ENCODE measurements around the gene SGF29. TPM values are rescaled to one million over a fixed set of nuclear protein-coding genes. Genes with fewer than 3 reads are reported as not detected.

SGF29 gene
- total and polyA plus RNA-seq, 9 of the 15 experiments (the other 6 are each of a cell fraction or from before 2014, with no cell fraction given), result 2.6 to 36.1 (median 21.2) TPM

DNA sequence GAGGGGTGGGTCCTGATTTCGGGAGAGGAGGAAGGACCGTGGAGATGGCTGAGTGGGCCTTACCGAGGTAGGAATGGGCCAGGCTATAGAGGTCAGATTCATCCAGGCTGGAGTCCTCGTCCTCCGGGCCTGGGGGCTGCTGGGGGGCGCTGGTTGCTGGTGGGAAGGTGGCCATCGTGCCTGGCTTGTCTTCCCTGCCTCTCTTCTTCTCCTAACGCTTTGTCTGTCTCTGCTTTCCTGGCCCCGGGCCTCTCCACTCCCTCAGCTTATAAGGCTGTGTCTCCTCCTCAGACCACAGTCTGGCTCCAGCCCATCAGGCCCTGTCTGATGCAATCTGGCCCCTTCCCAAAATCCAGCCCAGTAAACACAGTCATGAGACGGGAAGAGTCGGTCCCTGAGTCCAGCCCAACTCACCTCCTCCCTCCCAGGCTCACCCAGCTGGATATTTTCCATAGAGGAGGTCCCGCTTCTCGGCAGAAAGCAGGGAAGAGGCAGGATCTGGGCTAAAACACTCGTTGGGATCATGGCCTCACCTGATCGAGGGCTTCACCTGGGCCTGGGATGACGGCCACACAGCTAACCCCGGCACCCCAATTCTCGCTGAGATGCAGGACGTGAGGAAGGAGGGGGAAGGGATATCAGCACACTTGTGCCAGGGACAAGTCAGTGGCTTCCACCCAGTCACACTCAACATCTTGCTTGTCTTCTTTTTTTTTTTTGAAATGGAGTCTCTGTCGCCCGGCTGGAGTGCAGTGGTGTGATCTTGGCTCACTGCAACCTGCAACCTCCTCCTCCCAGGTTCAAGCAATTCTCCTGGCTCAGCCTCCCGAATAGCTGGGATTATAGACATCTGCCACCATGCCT, 14.8 kb upstream of the SGF29 start, which contains the start of gene NUPR1 (continued):
- TF ChIP-seq, protein P1, sequence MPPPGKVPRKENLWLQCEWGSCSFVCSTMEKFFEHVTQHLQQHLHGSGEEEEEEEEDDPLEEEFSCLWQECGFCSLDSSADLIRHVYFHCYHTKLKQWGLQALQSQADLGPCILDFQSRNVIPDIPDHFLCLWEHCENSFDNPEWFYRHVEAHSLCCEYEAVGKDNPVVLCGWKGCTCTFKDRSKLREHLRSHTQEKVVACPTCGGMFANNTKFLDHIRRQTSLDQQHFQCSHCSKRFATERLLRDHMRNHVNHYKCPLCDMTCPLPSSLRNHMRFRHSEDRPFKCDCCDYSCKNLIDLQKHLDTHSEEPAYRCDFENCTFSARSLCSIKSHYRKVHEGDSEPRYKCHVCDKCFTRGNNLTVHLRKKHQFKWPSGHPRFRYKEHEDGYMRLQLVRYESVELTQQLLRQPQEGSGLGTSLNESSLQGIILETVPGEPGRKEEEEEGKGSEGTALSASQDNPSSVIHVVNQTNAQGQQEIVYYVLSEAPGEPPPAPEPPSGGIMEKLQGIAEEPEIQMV (tag; conservative IDR thresholded peaks at IDR 0.05; ENCODE audit: low read depth), result 0 out of 2 replicates have a peak, but pooled peaks have one; percentile 49
- no peak for TF ChIP-seq EWSR1 (IDR thresholded peaks at IDR 0.05; ENCODE audit: borderline replicate concordance, low read depth, partially characterized antibody)
- TF ChIP-seq ZNF41 (CRISPR knock-in tag; conservative IDR thresholded peaks at IDR 0.05), result 0 out of 2 replicates have a peak, but pooled peaks have one; percentile 11
- no peak for TF ChIP-seq FUS (optimal IDR thresholded peaks at IDR 0.05; ENCODE audit: low read depth, low read length)
- TF ChIP-seq RFX1 (IDR thresholded peaks at IDR 0.05), result no peak
- TF ChIP-seq TAF9B (IDR thresholded peaks at IDR 0.05; ENCODE audit: partially characterized antibody), result no peak
- TF ChIP-seq RCOR1 (IDR thresholded peaks at IDR 0.05; ENCODE audit: borderline replicate concordance in 1 of 2, low read depth in 2 of 2, low read length in 2 of 2), result peak in 1 of 2 experiments; percentile 50; a peak in 1 of 4 replicates
- TF ChIP-seq ZNF79 (CRISPR knock-in tag; IDR thresholded peaks at IDR 0.05; ENCODE audit: low read depth), result 0 out of 2 replicates have a peak, but pooled peaks have one; percentile 39
- TF ChIP-seq FOXA1 (IDR thresholded peaks at IDR 0.05; ENCODE audit: borderline replicate concordance), result no peak
- no peak for TF ChIP-seq SRSF7 (optimal IDR thresholded peaks at IDR 0.05; ENCODE audit: low read depth, low read length)
- TF ChIP-seq, protein P2, sequence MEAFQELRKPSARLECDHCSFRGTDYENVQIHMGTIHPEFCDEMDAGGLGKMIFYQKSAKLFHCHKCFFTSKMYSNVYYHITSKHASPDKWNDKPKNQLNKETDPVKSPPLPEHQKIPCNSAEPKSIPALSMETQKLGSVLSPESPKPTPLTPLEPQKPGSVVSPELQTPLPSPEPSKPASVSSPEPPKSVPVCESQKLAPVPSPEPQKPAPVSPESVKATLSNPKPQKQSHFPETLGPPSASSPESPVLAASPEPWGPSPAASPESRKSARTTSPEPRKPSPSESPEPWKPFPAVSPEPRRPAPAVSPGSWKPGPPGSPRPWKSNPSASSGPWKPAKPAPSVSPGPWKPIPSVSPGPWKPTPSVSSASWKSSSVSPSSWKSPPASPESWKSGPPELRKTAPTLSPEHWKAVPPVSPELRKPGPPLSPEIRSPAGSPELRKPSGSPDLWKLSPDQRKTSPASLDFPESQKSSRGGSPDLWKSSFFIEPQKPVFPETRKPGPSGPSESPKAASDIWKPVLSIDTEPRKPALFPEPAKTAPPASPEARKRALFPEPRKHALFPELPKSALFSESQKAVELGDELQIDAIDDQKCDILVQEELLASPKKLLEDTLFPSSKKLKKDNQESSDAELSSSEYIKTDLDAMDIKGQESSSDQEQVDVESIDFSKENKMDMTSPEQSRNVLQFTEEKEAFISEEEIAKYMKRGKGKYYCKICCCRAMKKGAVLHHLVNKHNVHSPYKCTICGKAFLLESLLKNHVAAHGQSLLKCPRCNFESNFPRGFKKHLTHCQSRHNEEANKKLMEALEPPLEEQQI (IDR thresholded peaks at IDR 0.05), result no peak
- no peak for TF ChIP-seq MTA3 (IDR thresholded peaks at IDR 0.05; ENCODE audit: borderline replicate concordance)
- TF ChIP-seq PURB (CRISPR knock-in tag; IDR thresholded peaks at IDR 0.05; ENCODE audit: low read depth), result no peak
- TF ChIP-seq, protein P3, sequence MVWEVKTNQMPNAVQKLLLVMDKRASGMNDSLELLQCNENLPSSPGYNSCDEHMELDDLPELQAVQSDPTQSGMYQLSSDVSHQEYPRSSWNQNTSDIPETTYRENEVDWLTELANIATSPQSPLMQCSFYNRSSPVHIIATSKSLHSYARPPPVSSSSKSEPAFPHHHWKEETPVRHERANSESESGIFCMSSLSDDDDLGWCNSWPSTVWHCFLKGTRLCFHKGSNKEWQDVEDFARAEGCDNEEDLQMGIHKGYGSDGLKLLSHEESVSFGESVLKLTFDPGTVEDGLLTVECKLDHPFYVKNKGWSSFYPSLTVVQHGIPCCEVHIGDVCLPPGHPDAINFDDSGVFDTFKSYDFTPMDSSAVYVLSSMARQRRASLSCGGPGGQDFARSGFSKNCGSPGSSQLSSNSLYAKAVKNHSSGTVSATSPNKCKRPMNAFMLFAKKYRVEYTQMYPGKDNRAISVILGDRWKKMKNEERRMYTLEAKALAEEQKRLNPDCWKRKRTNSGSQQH (CRISPR knock-in tag; IDR thresholded peaks at IDR 0.05), result 0 out of 2 replicates have a peak, but pooled peaks have one; percentile 29
- TF ChIP-seq ELF2 (CRISPR knock-in tag; IDR thresholded peaks at IDR 0.05), result no peak
- peak; percentile 76; the same call in 1 of the 2 replicates for TF ChIP-seq ZNF76 (CRISPR knock-in tag; IDR thresholded peaks at IDR 0.05; ENCODE audit: borderline replicate concordance)
- TF ChIP-seq TGIF2 (CRISPR knock-in tag; IDR thresholded peaks at IDR 0.05), result no peak
- TF ChIP-seq, protein P4, sequence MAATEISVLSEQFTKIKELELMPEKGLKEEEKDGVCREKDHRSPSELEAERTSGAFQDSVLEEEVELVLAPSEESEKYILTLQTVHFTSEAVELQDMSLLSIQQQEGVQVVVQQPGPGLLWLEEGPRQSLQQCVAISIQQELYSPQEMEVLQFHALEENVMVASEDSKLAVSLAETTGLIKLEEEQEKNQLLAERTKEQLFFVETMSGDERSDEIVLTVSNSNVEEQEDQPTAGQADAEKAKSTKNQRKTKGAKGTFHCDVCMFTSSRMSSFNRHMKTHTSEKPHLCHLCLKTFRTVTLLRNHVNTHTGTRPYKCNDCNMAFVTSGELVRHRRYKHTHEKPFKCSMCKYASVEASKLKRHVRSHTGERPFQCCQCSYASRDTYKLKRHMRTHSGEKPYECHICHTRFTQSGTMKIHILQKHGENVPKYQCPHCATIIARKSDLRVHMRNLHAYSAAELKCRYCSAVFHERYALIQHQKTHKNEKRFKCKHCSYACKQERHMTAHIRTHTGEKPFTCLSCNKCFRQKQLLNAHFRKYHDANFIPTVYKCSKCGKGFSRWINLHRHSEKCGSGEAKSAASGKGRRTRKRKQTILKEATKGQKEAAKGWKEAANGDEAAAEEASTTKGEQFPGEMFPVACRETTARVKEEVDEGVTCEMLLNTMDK (IDR thresholded peaks at IDR 0.05; ENCODE audit: borderline replicate concordance, insufficient read depth, low read depth, low read length, poor library complexity, severe bottlenecking), result no peak
